GM19025 (cell line): ENCODE data around the gene SCG3.
"Not testable (repeated sequence)": the region's sequence is repeated elsewhere in the genome, so short reads cannot be mapped to it uniquely, and the experiment has no call there.

Experiments
- ATAC-seq: cut with Tn5 transposase; IDR thresholded peaks from one replicate; pipeline ENCODE4 v1.9.1; 2021; ENCODE audit warnings: mild to moderate bottlenecking, low read depth, moderate library complexity; ENCODE audit not compliant: unreplicated experiment

Gene SCG3

GRCh38 chr15:51681303-51681963 lies at the start of gene SCG3:
TSS of gene SCG3 (plus strand) at chr15:51681503. CDS start at chr15:51681756, 253 bp downstream.
- ATAC-seq: no peak

GRCh38 chr15:51634591-51635198 lies 46.6 kb upstream of the SCG3 start:
- no peak for ATAC-seq

GRCh38 chr15:51641490-51642130 lies 39.7 kb upstream of the SCG3 start:
- ATAC-seq: no peak

GRCh38 chr15:51642696-51643095 lies 38.6 kb upstream of the SCG3 start:
- no peak for ATAC-seq

- no peak for ATAC-seq
These were observed 34.2 kb upstream of the SCG3 start for GRCh38 chr15:51647128-51647562.

GRCh38 chr15:51648101-51648500 lies 33.2 kb upstream of the SCG3 start:
- not testable (repeated sequence) for ATAC-seq

- not testable (repeated sequence) for ATAC-seq
These were observed 32.7 kb upstream of the SCG3 start for GRCh38 chr15:51648643-51649042.

GRCh38 chr15:51649659-51650521 lies 31.4 kb upstream of the SCG3 start:
- ATAC-seq: no peak

- ATAC-seq: no peak
These were observed 29.1 kb upstream of the SCG3 start for GRCh38 chr15:51652084-51652668.

GRCh38 chr15:51655401-51656057 lies 25.8 kb upstream of the SCG3 start:
- ATAC-seq: not testable (repeated sequence)

- no peak for ATAC-seq
These were observed 22.6 kb upstream of the SCG3 start for GRCh38 chr15:51658664-51659063.

- no peak for ATAC-seq
These were observed 20.2 kb upstream of the SCG3 start for GRCh38 chr15:51661072-51661471.

GRCh38 chr15:51667478-51667877 lies 13.8 kb upstream of the SCG3 start:
- ATAC-seq: no peak

GRCh38 chr15:51668446-51668845 lies 12.9 kb upstream of the SCG3 start:
- no peak for ATAC-seq

- no peak for ATAC-seq
These were observed 11.9 kb upstream of the SCG3 start for GRCh38 chr15:51669381-51669780.

GRCh38 chr15:51672155-51672687 lies 9.1 kb upstream of the SCG3 start:
- no peak for ATAC-seq

GRCh38 chr15:51672913-51673857 lies 8.1 kb upstream of the SCG3 start:
- ATAC-seq: no peak

- ATAC-seq: no peak
These were observed 6.1 kb upstream of the SCG3 start for GRCh38 chr15:51675234-51675633.

GRCh38 chr15:51677021-51677420 lies 4.3 kb upstream of the SCG3 start:
- ATAC-seq: no peak
